ENCODE results near the gene RMDN3. TPM values are rescaled to one million over a fixed set of nuclear protein-coding genes. Genes with fewer than 3 reads are reported as not detected.

The RMDN3 gene
- total RNA-seq, 4 donors from 2014 or later: 24.2 to 37.2 (median 32.8) TPM

DNA sequence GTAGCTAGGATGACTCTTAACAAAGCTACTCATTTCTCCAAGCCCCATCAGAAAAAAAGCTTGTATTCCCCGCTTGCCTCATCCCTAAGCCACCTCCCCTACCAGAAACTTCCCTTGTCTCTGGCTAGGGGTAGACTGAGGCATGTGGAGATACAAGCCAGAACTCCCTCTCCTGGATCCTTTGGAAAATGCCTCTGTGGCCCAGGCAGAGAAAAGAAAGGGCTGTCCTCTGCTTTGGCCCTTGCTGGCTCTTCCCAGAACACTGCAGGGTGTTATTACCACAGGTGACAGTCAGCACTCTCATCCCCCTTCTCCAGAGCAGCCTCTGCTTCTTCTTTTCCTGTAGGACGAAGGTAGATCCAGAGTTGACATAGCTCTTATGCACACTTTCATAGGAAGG lies 15.2 kb downstream of the RMDN3 start:
- no peak overlapping the region for H3K27ac ChIP-seq
- 90 to 100% methylated on average over 1 to 2 of the region's 2 CpGs for WGBS, 2 donors (ENCODE audit: low coverage in 1 of 2)
- no peak for TF ChIP-seq POLR2AphosphoS5 (IDR thresholded peaks at IDR 0.05)
- no peak for TF ChIP-seq EP300 (IDR thresholded peaks at IDR 0.05)
- TF ChIP-seq, protein P1, sequence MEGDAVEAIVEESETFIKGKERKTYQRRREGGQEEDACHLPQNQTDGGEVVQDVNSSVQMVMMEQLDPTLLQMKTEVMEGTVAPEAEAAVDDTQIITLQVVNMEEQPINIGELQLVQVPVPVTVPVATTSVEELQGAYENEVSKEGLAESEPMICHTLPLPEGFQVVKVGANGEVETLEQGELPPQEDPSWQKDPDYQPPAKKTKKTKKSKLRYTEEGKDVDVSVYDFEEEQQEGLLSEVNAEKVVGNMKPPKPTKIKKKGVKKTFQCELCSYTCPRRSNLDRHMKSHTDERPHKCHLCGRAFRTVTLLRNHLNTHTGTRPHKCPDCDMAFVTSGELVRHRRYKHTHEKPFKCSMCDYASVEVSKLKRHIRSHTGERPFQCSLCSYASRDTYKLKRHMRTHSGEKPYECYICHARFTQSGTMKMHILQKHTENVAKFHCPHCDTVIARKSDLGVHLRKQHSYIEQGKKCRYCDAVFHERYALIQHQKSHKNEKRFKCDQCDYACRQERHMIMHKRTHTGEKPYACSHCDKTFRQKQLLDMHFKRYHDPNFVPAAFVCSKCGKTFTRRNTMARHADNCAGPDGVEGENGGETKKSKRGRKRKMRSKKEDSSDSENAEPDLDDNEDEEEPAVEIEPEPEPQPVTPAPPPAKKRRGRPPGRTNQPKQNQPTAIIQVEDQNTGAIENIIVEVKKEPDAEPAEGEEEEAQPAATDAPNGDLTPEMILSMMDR (IDR thresholded peaks at IDR 0.05): no peak
- no peak for TF ChIP-seq POLR2A (IDR thresholded peaks at IDR 0.05)
- no peaks in the 10 kb centered on the region for H3K9me3 ChIP-seq
- no peak overlapping the region for H3K4me3 ChIP-seq
- H3K4me1 ChIP-seq: no peaks in the 10 kb centered on the region
- no peak for ATAC-seq
- H3K27me3 ChIP-seq: no peaks in the 10 kb centered on the region
- H3K36me3 ChIP-seq: peaks cover 5 to 100% of the 10 kb centered on the region in 2 donors

DNA sequence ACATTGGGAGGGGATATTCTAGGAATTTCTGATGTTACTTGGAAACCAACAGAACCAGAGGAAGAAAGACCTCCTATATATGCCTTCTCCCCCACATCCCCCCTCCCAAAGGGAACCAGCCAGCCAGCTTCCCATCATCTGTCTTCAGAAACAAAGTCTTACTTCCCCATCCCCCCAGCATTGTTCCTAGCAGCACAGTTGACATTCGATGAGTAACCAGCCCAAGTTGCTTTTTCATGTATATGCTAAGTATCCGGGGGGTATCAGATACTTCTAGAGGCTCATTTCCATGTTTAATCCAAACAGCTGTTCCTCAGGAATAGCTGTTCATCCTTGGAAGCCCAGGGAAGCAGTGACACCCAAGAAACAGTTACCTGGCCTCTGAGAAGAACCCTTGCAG lies 16.0 kb downstream of the RMDN3 start:
- Histone ChIP-seq H3K36me3 (peaks cover 5 to 100% of the 10 kb centered on the region in 2 donors), H3K4me3 (no peak overlapping the region), H3K27me3 (no peaks in the 10 kb centered on the region), H3K9me3 (no peaks in the 10 kb centered on the region), H3K27ac (no peak overlapping the region), H3K4me1 (no peaks in the 10 kb centered on the region)
- WGBS, 2 donors (ENCODE audit: low coverage in 1 of 2): 44 to 86% methylated on average over 1 to 2 of the region's 2 CpGs
- ATAC-seq: no peak
- TF ChIP-seq, protein P1 (IDR thresholded peaks at IDR 0.05): no peak
- no peak for TF ChIP-seq POLR2A (IDR thresholded peaks at IDR 0.05)

- 92% methylated on average over 2 to 3 of the region's 3 CpGs for WGBS, 2 donors (ENCODE audit: low coverage in 1 of 2)
- ATAC-seq: no peak
- H3K4me3 ChIP-seq: no peak overlapping the region
- no peaks in the 10 kb centered on the region for H3K4me1 ChIP-seq
- H3K36me3 ChIP-seq: peaks cover 5 to 100% of the 10 kb centered on the region in 2 donors
- H3K9me3 ChIP-seq: no peaks in the 10 kb centered on the region
- no peaks in the 10 kb centered on the region for H3K27me3 ChIP-seq
- no peak for TF ChIP-seq EP300 (IDR thresholded peaks at IDR 0.05)
- TF ChIP-seq POLR2A (IDR thresholded peaks at IDR 0.05): no peak
- TF ChIP-seq, protein P1 (IDR thresholded peaks at IDR 0.05): no peak
- TF ChIP-seq POLR2AphosphoS5 (IDR thresholded peaks at IDR 0.05): no peak
- H3K27ac ChIP-seq: no peak overlapping the region
Observed at GRCh38 chr15:40737048-40737447, 18.0 kb downstream of the RMDN3 start.

DNA sequence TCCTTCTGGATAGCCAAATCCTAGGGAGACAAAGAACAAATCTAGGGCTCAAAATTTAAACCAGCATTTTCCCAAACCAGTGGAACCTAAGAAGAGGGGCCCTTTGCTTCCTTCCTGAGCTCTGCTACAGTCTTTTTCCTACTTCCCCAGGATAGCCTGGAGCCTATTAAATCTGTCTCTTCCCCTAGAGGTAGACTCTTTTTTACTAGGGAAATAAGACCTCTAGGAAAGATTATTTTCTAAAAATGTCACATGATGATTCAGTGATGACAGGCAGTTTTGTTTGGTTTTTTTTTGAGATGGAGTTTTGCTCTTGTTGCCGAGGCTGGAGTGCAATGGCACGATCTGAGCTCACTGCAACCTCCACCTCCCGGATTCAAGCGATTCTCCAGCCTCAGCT lies 18.5 kb downstream of the RMDN3 start:
- WGBS, 2 donors (ENCODE audit: low coverage in 1 of 2): 79% methylated on average over 4 of the region's 4 CpGs; no CpG with 5 or more reads in 1 of the 2 donors
- Histone ChIP-seq H3K36me3 (peaks cover 5 to 100% of the 10 kb centered on the region in 2 donors), H3K27me3 (no peaks in the 10 kb centered on the region), H3K4me1 (no peaks in the 10 kb centered on the region), H3K4me3 (no peak overlapping the region), H3K9me3 (no peaks in the 10 kb centered on the region), H3K27ac (no peak overlapping the region)
- TF ChIP-seq, protein P1 (IDR thresholded peaks at IDR 0.05): no peak
- no peak for TF ChIP-seq POLR2AphosphoS5 (IDR thresholded peaks at IDR 0.05)
- ATAC-seq: no peak

- no peaks in the 10 kb centered on the region for H3K9me3 ChIP-seq
- peaks cover 0 to 58% of the 10 kb centered on the region in 2 donors for H3K36me3 ChIP-seq
- WGBS, 2 donors (ENCODE audit: low coverage in 1 of 2): 55 to 74% methylated on average over 3 of the region's 3 CpGs
- H3K4me3 ChIP-seq: no peak overlapping the region
- no peaks in the 10 kb centered on the region for H3K27me3 ChIP-seq
- no peak overlapping the region for H3K27ac ChIP-seq
- no peak for ATAC-seq
- TF ChIP-seq POLR2AphosphoS5 (IDR thresholded peaks at IDR 0.05): no peak
- TF ChIP-seq EP300 (IDR thresholded peaks at IDR 0.05): no peak
- TF ChIP-seq, protein P1 (IDR thresholded peaks at IDR 0.05): no peak
- no peak for TF ChIP-seq POLR2A (IDR thresholded peaks at IDR 0.05)
- no peaks in the 10 kb centered on the region for H3K4me1 ChIP-seq
Observed at GRCh38 chr15:40731034-40731433, 24.0 kb downstream of the RMDN3 start.
